MCF 10A (cell line): Measurements from ENCODE around the gene AHCYL2. TPM values are rescaled to one million over a fixed set of nuclear protein-coding genes. Genes with fewer than 3 reads are reported as not detected.

Experiments
- BruUV-seq: library from RNA; stranded (reverse); fragments of 400-500 nt; replicated peaks from 2 replicates; lab custom pipeline; 2021; lab: Mats Ljungman, UMichigan
- CTCF ChIA-PET: fragments of 300-600 bp; sonication (Branson Sonifier 250); formaldehyde crosslinking; extraction: SDS; loops from one replicate; lab custom pipeline; 2021; ENCODE audit warnings: antibody characterized with exemption, inconsistent platforms; lab: Yijun Ruan, JAX
- POLR2A ChIA-PET: fragments of 300-600, 350-650 bp; sonication (Branson Sonifier 250); formaldehyde crosslinking; extraction: SDS; loops from one replicate; lab custom pipeline; 2020; ENCODE audit warnings: antibody characterized with exemption, inconsistent platforms; lab: Yijun Ruan, JAX
- DNase-seq: peaks from one replicate; pipeline ENCODE4 v3.0.0-alpha.2; 2018; ENCODE audit not compliant: unreplicated experiment
- H3K27ac Mint-ChIP-seq: one replicate; pipeline ENCODE4 v1.8.0; 2022; ENCODE audit warnings: mild to moderate bottlenecking, low read depth, mixed read lengths; ENCODE audit not compliant: unreplicated experiment
- H3K27me3 Mint-ChIP-seq: one replicate; pipeline ENCODE4 v1.8.0; 2022; ENCODE audit warnings: mixed read lengths; ENCODE audit not compliant: insufficient read depth, unreplicated experiment
- H3K36me3 Mint-ChIP-seq: one replicate; pipeline ENCODE4 v1.8.0; 2022; ENCODE audit warnings: mild to moderate bottlenecking, moderate library complexity, mixed read lengths; ENCODE audit not compliant: insufficient read depth, unreplicated experiment
- H3K4me1 Mint-ChIP-seq: one replicate; pipeline ENCODE4 v1.8.0; 2022; ENCODE audit warnings: mixed read lengths; ENCODE audit not compliant: insufficient read depth, unreplicated experiment
- H3K4me3 Mint-ChIP-seq: one replicate; pipeline ENCODE4 v1.8.0; 2022; ENCODE audit warnings: mild to moderate bottlenecking, moderate library complexity, mixed read lengths; ENCODE audit not compliant: unreplicated experiment
- H3K9me3 Mint-ChIP-seq: one replicate; pipeline ENCODE4 v1.8.0; 2022; ENCODE audit warnings: mixed read lengths; ENCODE audit not compliant: unreplicated experiment
- intact Hi-C: fragments of 100-400 bp; cut with micrococcal nuclease; formaldehyde crosslinking; loops from 2 replicates; pipeline ENCODE4 v1.14.1; 2022
- total RNA-seq: library from RNA; stranded (reverse); gene quantifications from 2 replicates; pipeline ENCODE4 v1.2.3, GENCODE V29; 2022
- TF ChIP-seq, protein P1 (sequence below): fragments of 200-600 bp; IDR thresholded peaks from one replicate; pipeline ENCODE4 v1.8.0; 2022; ENCODE audit warnings: antibody characterized with exemption, mild to moderate bottlenecking; ENCODE audit not compliant: unreplicated experiment

AHCYL2 gene
- total RNA-seq, 1 experiment from 2014 or later = 12.8 TPM

DNA sequence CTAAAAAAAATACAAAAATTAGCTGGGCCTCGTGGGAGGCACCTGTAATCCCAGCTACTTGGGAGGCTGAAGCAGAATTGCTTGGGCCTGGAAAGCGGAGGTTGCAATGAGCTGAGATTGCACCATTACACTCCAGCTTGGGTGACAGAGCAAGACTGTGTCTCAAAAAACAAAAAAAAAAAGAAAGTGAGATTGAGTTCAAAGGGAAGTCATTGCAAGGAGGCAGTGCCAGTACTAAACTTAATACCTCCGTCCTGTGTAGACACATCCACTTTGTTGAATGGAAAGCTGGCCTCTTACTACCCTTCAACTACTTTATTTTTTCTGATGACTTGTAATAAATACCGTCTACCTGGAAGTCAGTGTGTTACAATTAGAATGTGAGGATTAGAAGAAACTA, 31.0 kb downstream of the AHCYL2 start:
- no peaks in the 10 kb centered on the region for H3K27me3 Mint-ChIP-seq
- ChIA-PET POLR2A (no interaction called here), CTCF (interaction anchor here (0.6 to 2.7 kb wide), 4 partner anchors 16 to 112 kb away, joined by 3 to 8 read pairs (median 4); no protein-coding TSS in a partner anchor)
- no TSS peak for BruUV-seq
- no peaks in the 10 kb centered on the region for H3K4me1 Mint-ChIP-seq
- H3K27ac Mint-ChIP-seq = no peak overlapping the region
- TF ChIP-seq, protein P1, sequence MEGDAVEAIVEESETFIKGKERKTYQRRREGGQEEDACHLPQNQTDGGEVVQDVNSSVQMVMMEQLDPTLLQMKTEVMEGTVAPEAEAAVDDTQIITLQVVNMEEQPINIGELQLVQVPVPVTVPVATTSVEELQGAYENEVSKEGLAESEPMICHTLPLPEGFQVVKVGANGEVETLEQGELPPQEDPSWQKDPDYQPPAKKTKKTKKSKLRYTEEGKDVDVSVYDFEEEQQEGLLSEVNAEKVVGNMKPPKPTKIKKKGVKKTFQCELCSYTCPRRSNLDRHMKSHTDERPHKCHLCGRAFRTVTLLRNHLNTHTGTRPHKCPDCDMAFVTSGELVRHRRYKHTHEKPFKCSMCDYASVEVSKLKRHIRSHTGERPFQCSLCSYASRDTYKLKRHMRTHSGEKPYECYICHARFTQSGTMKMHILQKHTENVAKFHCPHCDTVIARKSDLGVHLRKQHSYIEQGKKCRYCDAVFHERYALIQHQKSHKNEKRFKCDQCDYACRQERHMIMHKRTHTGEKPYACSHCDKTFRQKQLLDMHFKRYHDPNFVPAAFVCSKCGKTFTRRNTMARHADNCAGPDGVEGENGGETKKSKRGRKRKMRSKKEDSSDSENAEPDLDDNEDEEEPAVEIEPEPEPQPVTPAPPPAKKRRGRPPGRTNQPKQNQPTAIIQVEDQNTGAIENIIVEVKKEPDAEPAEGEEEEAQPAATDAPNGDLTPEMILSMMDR = no peak
- no peaks in the 10 kb centered on the region for H3K9me3 Mint-ChIP-seq
- H3K36me3 Mint-ChIP-seq = peaks cover 5% of the 10 kb centered on the region
- no peak overlapping the region for H3K4me3 Mint-ChIP-seq
- intact Hi-C loops = no loop called here
- DNase-seq = no peak

DNA sequence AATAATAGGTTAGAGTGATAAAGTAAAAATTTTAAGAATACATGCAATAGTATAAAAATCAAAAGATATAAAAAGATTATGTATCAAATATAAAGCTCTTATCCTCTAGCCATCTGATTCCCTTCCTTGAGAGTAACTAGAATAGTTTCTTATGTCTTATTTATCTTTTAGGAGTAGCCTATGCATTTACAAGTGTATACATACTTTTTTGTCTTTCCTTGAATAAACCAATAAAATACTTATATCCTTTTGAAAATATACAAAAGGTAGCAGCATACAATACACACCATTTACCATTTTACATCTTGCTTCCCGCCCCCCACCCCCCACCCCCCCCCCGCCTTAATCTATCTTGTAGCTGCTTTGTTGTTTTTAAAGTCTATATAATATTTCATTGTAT, 31.4 kb downstream of the AHCYL2 start:
- intact Hi-C loops = no loop called here
- Mint-ChIP-seq H3K4me3 (no peak overlapping the region), H3K4me1 (no peaks in the 10 kb centered on the region), H3K9me3 (no peaks in the 10 kb centered on the region), H3K36me3 (peaks cover 5% of the 10 kb centered on the region), H3K27me3 (no peaks in the 10 kb centered on the region), H3K27ac (no peak overlapping the region)
- ChIA-PET CTCF (interaction anchor here (0.6 to 2.7 kb wide), 3 partner anchors 16 to 112 kb away, joined by 3 to 8 read pairs (median 4); no protein-coding TSS in a partner anchor), POLR2A (no interaction called here)
- no TSS peak for BruUV-seq
- TF ChIP-seq, protein P1 = no peak
- DNase-seq = no peak

DNA sequence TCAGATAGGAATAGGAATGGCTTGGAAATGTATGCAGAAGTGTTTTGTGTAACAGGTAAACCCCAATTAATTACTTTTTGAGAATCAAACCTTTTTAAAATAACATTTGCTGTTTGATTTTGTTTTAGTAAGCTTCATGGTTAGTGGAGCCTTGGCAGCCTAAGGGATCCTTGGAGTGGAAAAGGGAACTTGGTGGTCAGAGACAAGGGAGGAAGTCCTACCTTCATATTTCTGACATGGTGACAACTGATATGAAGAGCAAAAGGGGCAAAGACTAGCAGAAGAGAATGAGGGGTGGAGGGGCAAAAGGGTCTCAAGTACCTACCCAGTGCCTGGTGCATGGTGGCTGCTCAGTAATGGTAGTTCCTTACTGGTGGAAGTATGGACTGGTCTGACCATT, 32.3 kb downstream of the AHCYL2 start:
- POLR2A ChIA-PET = no interaction called here
- no peaks in the 10 kb centered on the region for H3K9me3 Mint-ChIP-seq
- no peaks in the 10 kb centered on the region for H3K4me1 Mint-ChIP-seq

DNA sequence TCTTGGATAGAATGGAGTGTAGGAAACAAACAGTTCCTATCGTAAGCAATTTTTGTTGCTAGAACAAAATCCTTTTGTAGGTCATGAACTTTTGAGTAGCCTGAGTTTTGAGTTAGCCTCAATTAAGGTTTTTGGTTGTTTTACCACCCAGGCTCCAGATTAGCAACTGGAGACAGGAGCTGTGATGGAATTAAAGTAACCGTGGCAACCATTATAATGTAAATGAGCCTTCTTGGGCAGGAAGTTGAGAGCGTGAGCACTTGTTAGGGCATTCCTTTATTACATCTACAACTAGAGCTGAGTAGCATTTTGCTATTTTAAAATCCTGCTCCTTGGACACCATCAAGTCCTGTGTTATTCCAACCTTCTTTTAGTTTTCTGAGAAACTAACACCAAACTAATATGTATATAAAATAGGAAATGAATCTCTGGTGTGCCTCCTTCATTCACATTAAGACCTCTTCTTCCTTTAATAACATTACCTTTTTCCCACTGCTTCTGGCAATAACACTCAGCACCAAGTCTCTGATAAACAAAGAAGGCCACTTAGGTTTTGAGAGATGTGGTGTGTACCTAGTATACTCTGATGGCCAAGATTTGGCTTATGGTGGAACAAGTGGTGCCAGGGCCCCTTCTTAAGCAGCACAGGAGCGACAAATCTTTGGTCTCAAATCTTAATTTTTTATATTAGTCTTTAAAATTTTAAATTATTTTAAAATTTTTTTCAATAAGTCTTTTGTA, 34.0 kb downstream of the AHCYL2 start:
- TF ChIP-seq, protein P1 = no peak
- BruUV-seq = no TSS peak
- DNase-seq = no peak
- POLR2A ChIA-PET = interaction anchor here (1.1 to 1.5 kb wide), 2 partner anchors 12 to 34 kb away, joined by 3 read pairs; partner anchors contain the start of gene AHCYL2
- Mint-ChIP-seq H3K4me1 (no peaks in the 10 kb centered on the region), H3K36me3 (peaks cover 5% of the 10 kb centered on the region), H3K9me3 (no peaks in the 10 kb centered on the region), H3K27me3 (no peaks in the 10 kb centered on the region), H3K4me3 (no peak overlapping the region), H3K27ac (no peak overlapping the region)
- intact Hi-C loops = no loop called here
- CTCF ChIA-PET = interaction anchor here (0.7 kb wide), 1 partner anchor 30 kb away, joined by 3 read pairs; no protein-coding TSS in a partner anchor

More for the DNA sequence above, 32.3 kb downstream of the AHCYL2 start:
- DNase-seq = no peak
- BruUV-seq = no TSS peak
- Mint-ChIP-seq H3K27me3 (no peaks in the 10 kb centered on the region), H3K36me3 (peaks cover 5% of the 10 kb centered on the region), H3K4me3 (no peak overlapping the region), H3K27ac (no peak overlapping the region)
- TF ChIP-seq, protein P1 = no peak
- CTCF ChIA-PET = interaction anchor here (0.8 kb wide), 1 partner anchor 14 kb away, joined by 4 read pairs; no protein-coding TSS in a partner anchor
- intact Hi-C loops = no loop called here
